Measurements from ENCODE around the gene TSPAN8. TPM values are rescaled to one million over a fixed set of nuclear protein-coding genes. Genes with fewer than 3 reads are reported as not detected.
A peak's percentile ranks its signal among the peaks of the same experiment; 100 is the strongest.
"Not testable (repeated sequence)": the region's sequence is repeated elsewhere in the genome, so short reads cannot be mapped to it uniquely, and the experiment has no call there.

The TSPAN8 gene
- 0.29 TPM in 1 of 2 replicates, not detected in the other for total RNA-seq (2014; rRNA removed)
- 0.27 TPM for polyA plus RNA-seq (2012)

- DNase-seq (ENCODE audit: low read depth), result peak; percentile 3
These were observed at the start of gene TSPAN8 for GRCh38 chr12:71157601-71158233. TSS of gene TSPAN8 (minus strand) at chr12:71157999. CDS start at chr12:71157678, 321 bp downstream.

- DNase-seq (ENCODE audit: low read depth), result no peak
These were observed 43.4 kb upstream of the TSPAN8 start for GRCh38 chr12:71201136-71201679.

GRCh38 chr12:71200706-71201105 lies 42.9 kb upstream of the TSPAN8 start:
- no peak for DNase-seq (ENCODE audit: low read depth)

GRCh38 chr12:71197460-71197859 lies 39.7 kb upstream of the TSPAN8 start:
- no peak for DNase-seq (ENCODE audit: low read depth)

- DNase-seq (ENCODE audit: low read depth), result no peak
These were observed 37.6 kb upstream of the TSPAN8 start for GRCh38 chr12:71195338-71195896.

- DNase-seq (ENCODE audit: low read depth), result no peak
These were observed 36.9 kb upstream of the TSPAN8 start for GRCh38 chr12:71194657-71195056.

GRCh38 chr12:71193041-71193440 lies 35.2 kb upstream of the TSPAN8 start:
- DNase-seq (ENCODE audit: low read depth), result no peak

- DNase-seq (ENCODE audit: low read depth), result no peak
These were observed 33.9 kb upstream of the TSPAN8 start for GRCh38 chr12:71191509-71192196.

- DNase-seq (ENCODE audit: low read depth), result no peak
These were observed 33.0 kb upstream of the TSPAN8 start for GRCh38 chr12:71190822-71191221.

- no peak for DNase-seq (ENCODE audit: low read depth)
These were observed 29.6 kb upstream of the TSPAN8 start for GRCh38 chr12:71187379-71187778.

GRCh38 chr12:71186571-71187288 lies 28.9 kb upstream of the TSPAN8 start:
- DNase-seq (ENCODE audit: low read depth), result no peak

- DNase-seq (ENCODE audit: low read depth), result peak; percentile 9
These were observed 26.0 kb upstream of the TSPAN8 start for GRCh38 chr12:71183846-71184245.

- peak; percentile 2 for DNase-seq (ENCODE audit: low read depth)
These were observed 25.2 kb upstream of the TSPAN8 start for GRCh38 chr12:71183018-71183417.

- DNase-seq (ENCODE audit: low read depth), result no peak
These were observed 20.4 kb upstream of the TSPAN8 start for GRCh38 chr12:71178162-71178561.

- no peak for DNase-seq (ENCODE audit: low read depth)
These were observed 17.0 kb upstream of the TSPAN8 start for GRCh38 chr12:71174825-71175224.

GRCh38 chr12:71174146-71174545 lies 16.3 kb upstream of the TSPAN8 start:
- no peak for DNase-seq (ENCODE audit: low read depth)

GRCh38 chr12:71170456-71170855 lies 12.7 kb upstream of the TSPAN8 start:
- no peak for DNase-seq (ENCODE audit: low read depth)

- DNase-seq (ENCODE audit: low read depth), result no peak
These were observed 11.5 kb upstream of the TSPAN8 start for GRCh38 chr12:71169286-71169685.

GRCh38 chr12:71166862-71167496 lies 9.2 kb upstream of the TSPAN8 start:
- DNase-seq (ENCODE audit: low read depth), result no peak

- no peak for DNase-seq (ENCODE audit: low read depth)
These were observed 8.5 kb upstream of the TSPAN8 start for GRCh38 chr12:71166280-71166679.

GRCh38 chr12:71165780-71166179 lies 8.0 kb upstream of the TSPAN8 start:
- DNase-seq (ENCODE audit: low read depth), result not testable (repeated sequence)
